ENCODE data around the gene HGS.

HGS gene

DNA sequence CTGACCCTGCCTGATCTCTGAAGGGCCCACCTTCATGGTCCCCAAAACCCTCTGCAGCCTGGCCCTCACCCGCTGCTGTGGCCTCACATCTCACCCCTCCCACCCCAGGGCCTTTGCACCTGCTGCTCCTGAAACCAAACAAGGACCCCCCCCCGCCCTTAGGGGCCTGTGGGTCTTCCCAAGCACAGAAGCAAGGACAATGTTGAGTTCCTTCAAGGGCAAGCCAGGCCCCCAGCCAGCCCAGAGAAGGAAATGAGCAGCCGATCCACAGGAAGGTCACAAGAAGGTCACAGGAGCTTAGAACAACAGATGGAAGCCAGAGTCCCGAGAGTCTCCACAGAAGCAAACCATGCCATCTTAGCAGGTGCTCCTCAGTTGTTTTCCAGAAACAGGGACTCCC, 27.0 kb upstream of the HGS start:
- no peak overlapping the region for H3K4me3 ChIP-seq (replicated peaks; ENCODE audit: low read depth, low read length)
- TF ChIP-seq, protein P1, sequence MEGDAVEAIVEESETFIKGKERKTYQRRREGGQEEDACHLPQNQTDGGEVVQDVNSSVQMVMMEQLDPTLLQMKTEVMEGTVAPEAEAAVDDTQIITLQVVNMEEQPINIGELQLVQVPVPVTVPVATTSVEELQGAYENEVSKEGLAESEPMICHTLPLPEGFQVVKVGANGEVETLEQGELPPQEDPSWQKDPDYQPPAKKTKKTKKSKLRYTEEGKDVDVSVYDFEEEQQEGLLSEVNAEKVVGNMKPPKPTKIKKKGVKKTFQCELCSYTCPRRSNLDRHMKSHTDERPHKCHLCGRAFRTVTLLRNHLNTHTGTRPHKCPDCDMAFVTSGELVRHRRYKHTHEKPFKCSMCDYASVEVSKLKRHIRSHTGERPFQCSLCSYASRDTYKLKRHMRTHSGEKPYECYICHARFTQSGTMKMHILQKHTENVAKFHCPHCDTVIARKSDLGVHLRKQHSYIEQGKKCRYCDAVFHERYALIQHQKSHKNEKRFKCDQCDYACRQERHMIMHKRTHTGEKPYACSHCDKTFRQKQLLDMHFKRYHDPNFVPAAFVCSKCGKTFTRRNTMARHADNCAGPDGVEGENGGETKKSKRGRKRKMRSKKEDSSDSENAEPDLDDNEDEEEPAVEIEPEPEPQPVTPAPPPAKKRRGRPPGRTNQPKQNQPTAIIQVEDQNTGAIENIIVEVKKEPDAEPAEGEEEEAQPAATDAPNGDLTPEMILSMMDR (IDR thresholded peaks at IDR 0.05; ENCODE audit: low read length, missing control alignments) = no peak
- peak; percentile 15 for DNase-seq (ENCODE audit: low read depth)

DNA sequence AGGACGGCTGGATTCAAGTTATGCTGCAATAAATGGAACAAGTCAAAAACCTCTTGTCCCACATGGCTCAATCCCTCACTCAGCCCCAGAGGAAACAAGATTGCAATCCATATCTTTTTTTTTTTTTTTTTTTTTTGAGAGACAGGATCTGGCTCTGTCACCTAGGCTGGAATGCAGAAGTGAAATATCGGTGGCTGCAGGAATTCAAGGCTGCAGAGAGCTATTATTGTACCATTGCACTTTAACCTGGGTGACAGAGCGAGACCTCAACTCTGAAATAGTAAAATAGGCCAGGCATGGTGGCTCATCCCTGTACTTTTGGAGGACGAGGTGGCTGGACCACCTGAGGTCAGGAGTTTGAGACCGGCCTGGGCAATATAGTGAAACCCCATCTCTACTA, 24.8 kb upstream of the HGS start:
- TF ChIP-seq, protein P1 (IDR thresholded peaks at IDR 0.05; ENCODE audit: low read length, missing control alignments) = no peak
- no peak for DNase-seq (ENCODE audit: low read depth)
- H3K4me3 ChIP-seq (replicated peaks; ENCODE audit: low read depth, low read length) = no peak overlapping the region

DNA sequence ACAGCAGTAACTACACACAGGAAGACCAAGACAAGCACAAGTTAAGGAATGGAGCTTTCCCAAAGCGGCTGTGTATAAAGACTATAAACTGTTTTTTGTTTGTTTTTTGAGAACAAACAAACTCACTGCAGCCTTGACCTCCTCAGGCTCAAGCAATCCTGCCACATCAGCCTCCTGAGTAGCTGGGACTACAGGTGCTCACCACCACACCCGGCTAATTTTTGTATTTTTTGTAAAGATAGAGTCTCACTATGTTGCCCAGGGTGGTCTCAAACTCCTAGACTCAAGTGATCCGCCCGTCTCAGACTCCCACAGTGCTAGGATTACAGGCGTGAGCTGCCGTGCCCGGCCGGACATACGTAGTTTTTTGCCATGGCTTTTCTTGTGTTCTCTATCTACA, 23.4 kb upstream of the HGS start:
- no peak for DNase-seq (ENCODE audit: low read depth)
- TF ChIP-seq, protein P1 (IDR thresholded peaks at IDR 0.05; ENCODE audit: low read length, missing control alignments) = no peak
- no peak overlapping the region for H3K4me3 ChIP-seq (replicated peaks; ENCODE audit: low read depth, low read length)

DNA sequence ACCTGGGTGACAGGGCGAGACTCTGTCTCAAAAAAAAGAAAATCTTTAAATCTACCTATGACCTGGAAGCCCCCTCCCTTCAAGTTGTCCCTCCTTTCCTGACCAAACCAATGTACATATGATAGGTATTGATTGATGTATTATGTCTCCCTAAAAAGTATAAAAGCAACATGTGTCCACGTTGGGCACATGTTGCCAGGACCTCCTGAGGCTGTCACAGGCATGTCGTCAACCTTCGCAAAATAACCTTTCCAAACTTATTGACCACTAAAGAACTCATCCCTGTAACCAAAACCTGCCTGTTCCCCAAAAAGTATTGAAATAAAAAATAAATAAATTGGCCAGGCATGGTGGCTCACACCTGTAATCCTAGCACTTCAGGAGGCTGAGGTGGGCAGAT, 21.8 kb upstream of the HGS start:
- TF ChIP-seq, protein P1 (IDR thresholded peaks at IDR 0.05; ENCODE audit: low read length, missing control alignments) = no peak
- H3K4me3 ChIP-seq (replicated peaks; ENCODE audit: low read depth, low read length) = no peak overlapping the region
- DNase-seq (ENCODE audit: low read depth) = no peak

DNA sequence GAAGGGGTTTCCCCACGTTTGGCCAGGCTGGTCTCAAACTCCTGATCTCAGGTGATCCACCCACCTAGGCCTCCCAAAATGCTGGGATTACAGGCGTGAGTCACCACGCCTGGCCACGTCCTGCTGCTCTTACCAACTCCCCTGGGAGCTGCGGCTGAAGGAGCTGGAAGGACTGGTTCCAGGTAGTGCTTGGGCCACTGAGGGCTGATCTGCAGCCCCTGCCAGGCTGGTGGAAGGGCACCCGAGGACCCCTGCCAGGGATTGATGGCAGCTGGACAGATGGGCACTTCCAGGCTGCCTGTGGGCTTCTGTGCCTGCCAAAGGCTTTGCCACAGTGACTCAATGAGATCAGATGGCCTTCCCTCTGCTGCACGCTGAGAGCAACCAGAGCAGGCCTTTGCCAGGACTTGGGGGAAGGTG, 19.8 kb upstream of the HGS start:
- no peak overlapping the region for H3K4me3 ChIP-seq (replicated peaks; ENCODE audit: low read depth, low read length)
- TF ChIP-seq, protein P1 (IDR thresholded peaks at IDR 0.05; ENCODE audit: low read length, missing control alignments) = no peak
- DNase-seq (ENCODE audit: low read depth) = no peak

DNA sequence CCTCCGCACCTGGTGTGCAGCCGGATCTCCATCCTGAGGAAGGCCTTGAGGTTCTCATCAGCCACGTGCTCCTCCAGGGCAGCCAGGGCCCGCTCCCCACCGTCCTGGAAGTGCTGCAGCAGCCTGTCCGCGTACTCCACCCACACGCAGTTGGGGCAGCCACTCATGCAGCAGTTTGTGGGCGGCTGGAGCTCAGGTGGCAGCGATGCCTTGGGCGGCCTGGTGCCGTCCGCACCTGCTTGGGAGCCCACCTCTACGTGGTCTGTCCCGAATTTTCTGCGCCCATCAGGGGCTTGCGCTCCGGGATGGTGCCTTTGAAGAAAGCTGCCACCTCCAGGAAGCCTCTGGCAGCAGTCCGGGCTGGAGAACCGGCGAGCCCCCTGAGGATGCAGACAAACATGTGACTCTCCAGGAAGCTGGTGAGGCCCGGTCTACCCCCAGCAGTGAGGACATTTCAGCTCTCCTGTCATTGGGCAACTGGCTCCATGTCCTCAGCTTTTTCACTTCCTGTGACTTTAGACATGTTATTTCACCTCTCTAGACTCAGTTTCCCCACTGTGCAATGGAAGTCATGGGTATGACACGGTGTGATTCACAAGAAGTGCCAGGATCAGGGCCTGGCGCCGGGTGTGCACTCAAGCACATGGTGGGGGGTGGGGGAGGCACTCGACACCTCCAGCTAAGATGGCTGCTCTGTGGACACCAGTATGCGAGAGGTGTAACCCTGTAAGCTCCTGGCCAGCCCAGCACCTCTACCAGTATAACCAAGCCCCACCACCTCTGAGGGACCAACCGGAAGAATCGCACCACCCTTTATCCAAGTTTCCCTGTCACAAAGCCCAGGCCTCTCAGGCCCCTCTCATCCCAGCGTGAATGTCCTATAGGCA, 18.4 kb upstream of the HGS start:
- DNase-seq (ENCODE audit: low read depth) = peak; percentile 18
- TF ChIP-seq, protein P1 (IDR thresholded peaks at IDR 0.05; ENCODE audit: low read length, missing control alignments) = no peak

DNA sequence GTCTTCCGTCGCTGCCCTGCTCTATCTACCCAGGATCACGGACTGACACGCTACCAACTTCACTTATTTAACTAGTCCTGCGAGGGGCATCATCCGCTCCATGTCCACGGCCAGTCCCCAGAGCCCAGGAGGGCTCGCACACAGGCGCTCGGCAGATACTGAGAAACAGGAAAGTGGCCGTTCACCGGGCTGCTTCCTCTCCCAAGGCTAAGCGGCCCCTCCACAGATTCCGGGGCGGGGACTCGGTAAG, 17.8 kb upstream of the HGS start:
- peak overlapping the region; percentile 86 for H3K4me3 ChIP-seq (replicated peaks; ENCODE audit: low read depth, low read length)
- TF ChIP-seq, protein P1 (IDR thresholded peaks at IDR 0.05; ENCODE audit: low read length, missing control alignments) = no peak
- peak; percentile 30 for DNase-seq (ENCODE audit: low read depth)

More for the DNA sequence above, 18.4 kb upstream of the HGS start:
- H3K4me3 ChIP-seq (replicated peaks; ENCODE audit: low read depth, low read length) = peak overlapping the region; percentile 86
